ENCODE measurements around the gene GAS5. TPM values are rescaled to one million over a fixed set of nuclear protein-coding genes. Genes with fewer than 3 reads are reported as not detected.

GAS5 gene
- total and polyA plus RNA-seq, 9 of the 15 experiments (the other 6 are each of a cell fraction or from before 2014, with no cell fraction given), result 565 to 1,860 (median 1,006) TPM

DNA sequence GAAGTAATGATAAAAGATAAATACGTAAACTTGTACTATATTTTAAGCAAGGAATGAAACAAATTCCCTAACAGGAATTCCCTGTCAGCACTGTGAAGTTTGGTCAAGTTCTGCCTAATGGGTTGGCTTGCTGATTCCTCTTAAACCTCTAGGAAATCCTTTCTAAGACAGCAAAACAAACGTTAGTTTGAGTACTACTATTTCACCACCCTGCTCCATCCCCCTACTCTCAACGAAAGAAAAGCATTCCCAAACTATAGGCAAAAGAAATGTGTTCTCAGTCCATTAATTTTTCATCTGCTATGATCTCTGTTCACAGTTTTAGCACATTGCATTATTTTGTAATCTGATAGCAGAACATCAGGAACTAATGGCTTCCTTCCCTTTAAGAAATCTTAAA lies 33.2 kb upstream of the GAS5 start:
- H3K36me3 ChIP-seq (ENCODE audit: control insufficient read depth, insufficient read depth, low read length), result no peaks in the 10 kb centered on the region
- FAIRE-seq (no peak), ATAC-seq (no peak), DNase-seq (ENCODE audit: extremely low read depth in 1 of 4, low spot score in 3 of 4) (no peak)
- H3K9me3 ChIP-seq (replicated peaks; ENCODE audit: control insufficient read depth, insufficient read depth, low read depth, low read length), result no peaks in the 10 kb centered on the region
- ChIA-PET POLR2A (interaction anchor here (0.8 kb wide), 1 partner anchor 25 kb away, joined by 3 read pairs; no protein-coding TSS in a partner anchor), CTCF (ENCODE audit: low intra/inter-chr PET ratio) (no interaction called here)
- no peak overlapping the region for H3K27ac ChIP-seq (ENCODE audit: extremely low read depth, low read depth, low read length)
- no peaks in the 10 kb centered on the region for H4K20me1 ChIP-seq (replicated peaks; ENCODE audit: control insufficient read depth, insufficient read depth, low read length)
- no peaks in the 10 kb centered on the region for H3K4me1 ChIP-seq (replicated peaks in 1 of 2; ENCODE audit: control insufficient read depth in 2 of 2, insufficient read depth in 2 of 2, low read length in 2 of 2)
- BruUV-seq (replicated peaks), result no TSS peak
- H3K4me3 ChIP-seq, result no peak overlapping the region
- no peak overlapping the region for H3K4me2 ChIP-seq (ENCODE audit: insufficient read depth, low read length)
- H3K27me3 ChIP-seq (ENCODE audit: control insufficient read depth in 2 of 2, insufficient read depth in 2 of 2, low read length in 2 of 2), result no peaks in the 10 kb centered on the region
- H3K9me1 ChIP-seq (ENCODE audit: control insufficient read depth, insufficient read depth, low read length), result no peaks in the 10 kb centered on the region
- H3K79me2 ChIP-seq (ENCODE audit: control insufficient read depth, insufficient read depth, low read length), result no peaks in the 10 kb centered on the region
- in situ Hi-C loops (cut with MboI), result no loop called here
- no peak for TF ChIP-seq POLR2B (IDR thresholded peaks at IDR 0.05; ENCODE audit: low read depth, partially characterized antibody)
- TF ChIP-seq SMAD1 (IDR thresholded peaks at IDR 0.05; ENCODE audit: low read depth, low read length, partially characterized antibody), result no peak
- TF ChIP-seq GATAD2A (IDR thresholded peaks at IDR 0.05), result no peak
- TF ChIP-seq FOXJ2 (tag; IDR thresholded peaks at IDR 0.05), result no peak
- TF ChIP-seq SETDB1 (IDR thresholded peaks at IDR 0.05; ENCODE audit: low read length), result no peak
- TF ChIP-seq NEUROD1 (IDR thresholded peaks at IDR 0.05; ENCODE audit: borderline replicate concordance, low read depth, low read length, partially characterized antibody), result no peak
- TF ChIP-seq KDM4B (IDR thresholded peaks at IDR 0.05; ENCODE audit: borderline replicate concordance in 2 of 2, low read depth in 1 of 2), result no peak
- WGBS (ENCODE audit: insufficient coverage, low coverage, missing lambda C conversion rate), result 27% methylated on average over 3 of the region's 3 CpGs
- no peak overlapping the region for H3K9ac ChIP-seq (ENCODE audit: insufficient read depth in 1 of 2, low read depth in 2 of 2, low read length in 2 of 2)
- H2AFZ ChIP-seq (ENCODE audit: low read depth, low read length), result no peak overlapping the region
- intact Hi-C loops (cut with micrococcal nuclease), result no loop called here

DNA sequence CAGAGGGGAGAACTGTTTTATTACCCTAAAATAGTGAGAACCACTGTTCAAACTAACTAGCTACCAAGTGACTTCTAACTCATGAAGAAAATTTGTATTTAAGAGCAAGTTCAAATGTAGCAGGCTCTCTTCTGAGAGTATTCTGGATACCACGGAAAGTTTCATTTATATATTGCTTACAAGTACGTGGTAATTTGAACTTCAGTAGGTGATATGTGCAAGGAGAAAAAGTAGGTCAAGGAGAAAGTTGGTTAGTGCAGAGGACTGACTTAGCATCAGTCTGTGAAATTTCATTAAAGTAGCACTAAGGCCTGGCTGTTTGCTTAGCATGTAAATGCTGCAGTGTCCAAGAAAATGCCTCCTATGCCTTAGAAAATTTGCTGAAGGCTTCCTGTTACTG lies 32.6 kb upstream of the GAS5 start:
- WGBS (ENCODE audit: insufficient coverage, low coverage, missing lambda C conversion rate), result 23% methylated on average over 2 of the region's 2 CpGs
- Histone ChIP-seq H4K20me1 (replicated peaks; ENCODE audit: control insufficient read depth, insufficient read depth, low read length) (no peaks in the 10 kb centered on the region), H3K27ac (ENCODE audit: extremely low read depth, low read depth, low read length) (no peak overlapping the region), H3K79me2 (ENCODE audit: control insufficient read depth, insufficient read depth, low read length) (no peaks in the 10 kb centered on the region), H3K27me3 (ENCODE audit: control insufficient read depth in 2 of 2, insufficient read depth in 2 of 2, low read length in 2 of 2) (no peaks in the 10 kb centered on the region), H3K4me3 (no peak overlapping the region), H3K9ac (ENCODE audit: insufficient read depth in 1 of 2, low read depth in 2 of 2, low read length in 2 of 2) (no peak overlapping the region), H3K36me3 (ENCODE audit: control insufficient read depth, insufficient read depth, low read length) (no peaks in the 10 kb centered on the region), H3K4me2 (ENCODE audit: insufficient read depth, low read length) (no peak overlapping the region), H3K9me1 (ENCODE audit: control insufficient read depth, insufficient read depth, low read length) (no peaks in the 10 kb centered on the region), H3K9me3 (replicated peaks; ENCODE audit: control insufficient read depth, insufficient read depth, low read depth, low read length) (no peaks in the 10 kb centered on the region), H2AFZ (ENCODE audit: low read depth, low read length) (no peak overlapping the region), H3K4me1 (replicated peaks in 1 of 2; ENCODE audit: control insufficient read depth in 2 of 2, insufficient read depth in 2 of 2, low read length in 2 of 2) (no peaks in the 10 kb centered on the region)
- no TSS peak for BruUV-seq (replicated peaks)
- FAIRE-seq (no peak), DNase-seq (ENCODE audit: extremely low read depth in 1 of 4, low spot score in 3 of 4) (no peak), ATAC-seq (peak; percentile 24; the same call in 2 of the 3 replicates)
- intact Hi-C loops (cut with micrococcal nuclease) (no loop called here), in situ Hi-C loops (cut with MboI) (no loop called here)
- ChIA-PET CTCF (ENCODE audit: low intra/inter-chr PET ratio) (no interaction called here), POLR2A (no interaction called here)
- TF ChIP-seq EWSR1 (IDR thresholded peaks at IDR 0.05; ENCODE audit: borderline replicate concordance, low read depth, partially characterized antibody) (no peak), ZKSCAN8 (CRISPR knock-in tag; IDR thresholded peaks at IDR 0.05) (no peak), KLF10 (CRISPR knock-in tag; IDR thresholded peaks at IDR 0.05) (no peak), GABPB2 (CRISPR knock-in tag; conservative IDR thresholded peaks at IDR 0.05) (no peak), SMC3 (conservative IDR thresholded peaks at IDR 0.05; ENCODE audit: insufficient read depth, low read depth, low read length) (no peak), ZZZ3 (IDR thresholded peaks at IDR 0.05) (no peak), TBP (optimal IDR thresholded peaks at IDR 0.05; ENCODE audit: low read depth, low read length) (no peak), STAG1 (CRISPR knock-in tag; IDR thresholded peaks at IDR 0.05; ENCODE audit: borderline replicate concordance) (no peak), CHD2 (IDR thresholded peaks at IDR 0.05; ENCODE audit: low read depth, low read length) (no peak), RCOR1 (IDR thresholded peaks at IDR 0.05; ENCODE audit: borderline replicate concordance in 1 of 2, low read depth in 2 of 2, low read length in 2 of 2) (no peak), FUS (optimal IDR thresholded peaks at IDR 0.05; ENCODE audit: low read depth, low read length) (no peak)
